Rectal smooth muscle tissue (tissue), 1 donor: Measurements from ENCODE around the gene THSD4.

Experiments
- H3K27ac ChIP-seq: one replicate; pipeline ENCODE4 v1.7.0; 2013; ENCODE audit warnings: low read depth, low read length, inconsistent platforms
- H3K27me3 ChIP-seq: one replicate; pipeline ENCODE4 v1.7.0; 2013; ENCODE audit warnings: low read length; ENCODE audit not compliant: control insufficient read depth, insufficient read depth
- H3K36me3 ChIP-seq: one replicate; pipeline ENCODE4 v1.7.0; 2013; ENCODE audit warnings: low read length; ENCODE audit not compliant: control insufficient read depth, insufficient read depth
- H3K4me1 ChIP-seq: one replicate; pipeline ENCODE4 v1.7.0; 2013; ENCODE audit warnings: low read length; ENCODE audit not compliant: control insufficient read depth, insufficient read depth
- H3K4me3 ChIP-seq: one replicate; pipeline ENCODE4 v1.7.0; 2013; ENCODE audit warnings: low read length
- H3K9ac ChIP-seq: one replicate; pipeline ENCODE4 v1.7.0; 2013; ENCODE audit warnings: low read length

The THSD4 gene

DNA sequence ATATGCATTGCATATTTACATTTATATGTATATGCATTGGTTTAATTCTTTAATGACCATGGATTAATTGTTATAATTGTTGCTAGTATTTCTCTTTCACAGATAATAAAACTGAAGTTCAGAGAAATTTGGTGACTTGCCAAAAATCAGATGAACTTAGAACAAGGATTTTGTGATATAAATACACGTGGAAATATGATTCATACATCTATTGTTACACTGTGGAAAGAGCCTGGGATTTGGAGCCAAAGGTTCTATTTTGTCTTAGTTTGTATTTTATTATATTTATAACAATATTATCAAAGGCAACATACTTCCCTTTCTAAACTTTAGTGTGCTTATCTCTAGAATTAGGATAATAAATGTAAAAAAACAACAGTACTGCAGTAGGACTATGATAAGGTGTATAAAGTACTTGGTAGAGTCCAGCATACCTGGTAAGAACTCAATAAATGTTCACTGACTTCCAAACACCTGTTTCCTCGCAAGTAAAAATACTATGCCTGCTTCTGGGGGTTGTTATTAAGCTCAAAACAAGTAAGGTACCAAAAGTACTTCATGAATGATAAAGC, 342.9 kb downstream of the THSD4 start:
- H3K27ac ChIP-seq, result no peak overlapping the region
- no peaks in the 10 kb centered on the region for H3K36me3 ChIP-seq
- H3K4me1 ChIP-seq, result no peaks in the 10 kb centered on the region
- no peak overlapping the region for H3K9ac ChIP-seq
- H3K27me3 ChIP-seq, result no peaks in the 10 kb centered on the region
- no peak overlapping the region for H3K4me3 ChIP-seq

DNA sequence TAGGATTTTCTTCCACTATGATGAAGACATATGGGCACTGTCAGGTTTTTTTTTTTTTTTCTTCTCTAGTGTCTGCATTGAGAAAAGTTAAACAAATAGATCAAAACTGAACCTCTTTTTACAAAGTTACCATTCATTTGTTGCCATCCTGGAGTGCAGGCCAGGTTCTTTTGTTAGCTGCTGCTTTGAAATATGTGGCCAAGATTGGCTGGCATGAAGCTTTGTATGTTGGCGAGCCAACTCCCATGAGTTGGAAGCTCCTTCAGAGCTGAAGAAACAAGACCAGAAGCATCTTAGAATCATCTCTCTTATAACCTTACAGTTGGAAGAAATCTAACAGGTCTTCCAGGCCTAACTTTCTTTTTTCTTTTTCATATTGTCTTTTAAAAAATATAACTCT, 346.5 kb downstream of the THSD4 start:
- no peak overlapping the region for H3K27ac ChIP-seq
- H3K4me3 ChIP-seq, result no peak overlapping the region
- no peaks in the 10 kb centered on the region for H3K4me1 ChIP-seq
- no peak overlapping the region for H3K9ac ChIP-seq
- H3K27me3 ChIP-seq, result no peaks in the 10 kb centered on the region
- no peaks in the 10 kb centered on the region for H3K36me3 ChIP-seq

DNA sequence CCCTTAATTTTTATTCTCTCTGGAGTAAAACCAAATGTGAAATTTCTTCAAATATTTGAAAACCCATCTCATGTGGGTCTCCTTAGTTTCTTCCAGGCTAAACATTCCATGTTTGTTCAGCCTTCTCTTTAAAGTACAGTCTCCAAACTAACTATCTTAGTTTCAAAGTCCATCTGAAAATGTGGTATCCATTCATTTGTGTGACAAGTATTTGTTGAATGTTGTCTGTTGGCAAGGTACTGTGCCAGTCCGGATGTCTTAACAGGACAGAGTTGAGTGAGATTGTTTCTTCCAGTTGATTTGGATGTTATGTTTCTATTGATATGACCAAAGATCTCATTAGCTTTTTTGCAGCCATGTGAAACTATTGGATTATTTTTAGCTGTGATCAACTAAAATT, 347.4 kb downstream of the THSD4 start:
- Histone ChIP-seq H3K4me3 (no peak overlapping the region), H3K9ac (no peak overlapping the region), H3K27ac (no peak overlapping the region), H3K36me3 (no peaks in the 10 kb centered on the region), H3K4me1 (no peaks in the 10 kb centered on the region), H3K27me3 (no peaks in the 10 kb centered on the region)

DNA sequence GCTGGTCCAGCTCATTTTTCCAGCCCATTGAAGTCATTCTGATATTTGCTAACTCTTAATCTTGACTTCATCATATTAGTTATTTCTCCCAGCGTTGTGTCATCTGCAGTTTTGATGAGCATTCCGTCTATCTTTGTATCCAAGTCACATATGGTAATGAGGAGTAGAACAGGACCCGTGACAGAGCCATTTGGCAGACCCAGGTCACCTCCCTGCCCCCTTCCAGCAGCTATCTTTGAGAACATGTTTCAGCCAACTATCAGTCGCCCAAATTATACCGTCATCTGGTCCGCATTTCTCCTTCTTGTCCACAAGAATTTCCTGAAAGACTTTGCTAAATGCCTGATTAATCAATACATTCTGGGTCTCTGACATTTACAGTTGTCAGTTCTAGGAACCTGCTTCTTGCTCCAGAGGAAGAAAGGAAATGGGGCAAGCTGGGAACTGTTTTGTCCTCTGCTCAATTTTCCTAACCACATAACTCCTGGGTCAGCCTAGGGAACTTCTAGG, 347.9 kb downstream of the THSD4 start:
- no peak overlapping the region for H3K27ac ChIP-seq
- no peaks in the 10 kb centered on the region for H3K4me1 ChIP-seq
- H3K27me3 ChIP-seq, result no peaks in the 10 kb centered on the region
- no peak overlapping the region for H3K4me3 ChIP-seq
- no peak overlapping the region for H3K9ac ChIP-seq
- no peaks in the 10 kb centered on the region for H3K36me3 ChIP-seq

DNA sequence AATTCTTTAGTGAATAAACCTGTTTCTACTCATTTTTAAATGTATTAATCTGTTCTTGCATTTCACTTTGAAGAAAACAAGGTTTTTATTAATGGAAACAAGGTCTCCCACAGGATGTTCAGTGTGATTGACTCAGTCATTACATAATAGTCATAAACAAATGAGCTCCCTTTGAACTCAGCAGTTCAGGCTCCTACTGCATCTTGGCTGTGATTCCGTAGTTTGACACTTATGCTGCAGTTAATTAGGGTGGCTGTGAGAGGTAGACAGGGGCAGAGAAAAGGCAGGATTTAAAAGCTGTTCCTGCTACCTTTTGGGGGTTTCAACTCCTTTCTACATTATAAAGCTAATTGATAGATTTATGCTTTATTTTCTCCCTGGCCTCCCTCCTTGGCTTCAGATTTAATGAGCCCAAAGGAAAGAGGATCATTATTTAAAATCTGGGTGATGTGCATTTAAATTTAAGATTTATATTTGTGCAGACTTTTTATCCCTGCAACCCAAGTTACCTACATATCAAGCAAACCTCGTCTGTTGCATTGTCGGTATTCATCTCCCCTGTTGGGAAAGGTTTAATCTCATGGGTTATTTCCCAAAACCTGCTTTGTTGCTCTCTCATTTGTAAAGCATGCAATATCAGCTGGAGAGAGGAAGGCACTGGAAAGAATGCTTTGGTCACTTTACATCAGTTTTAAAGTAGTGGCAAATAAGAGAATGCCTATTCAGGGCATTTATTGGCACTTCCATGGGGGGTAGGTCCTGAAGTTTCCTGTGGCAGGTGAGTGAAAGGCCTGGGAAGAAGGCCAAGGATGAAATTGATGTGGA, 350.1 kb downstream of the THSD4 start:
- H3K9ac ChIP-seq, result no peak overlapping the region
- H3K27me3 ChIP-seq, result no peaks in the 10 kb centered on the region
- no peaks in the 10 kb centered on the region for H3K36me3 ChIP-seq
- no peak overlapping the region for H3K4me3 ChIP-seq
- no peak overlapping the region for H3K27ac ChIP-seq
- H3K4me1 ChIP-seq, result no peaks in the 10 kb centered on the region

DNA sequence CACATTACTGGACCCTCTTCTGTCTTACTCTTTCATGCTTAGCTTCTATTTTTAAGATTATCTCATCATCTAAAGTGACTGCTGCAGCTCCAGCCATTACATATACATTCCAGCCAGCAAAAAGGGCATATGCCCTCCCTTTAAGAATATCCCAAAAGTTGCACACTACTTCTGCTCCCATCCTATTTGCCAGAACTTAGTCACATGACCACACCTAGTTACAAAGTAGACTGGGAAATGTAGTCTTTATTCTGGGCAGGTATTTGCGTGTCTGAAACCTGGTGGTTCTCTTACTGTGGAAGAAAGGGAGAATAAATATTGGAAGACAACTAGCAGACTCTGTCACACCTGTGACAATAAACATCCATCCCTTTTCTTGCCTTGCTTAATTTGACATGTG, 353.4 kb downstream of the THSD4 start:
- Histone ChIP-seq H3K27ac (no peak overlapping the region), H3K4me1 (no peaks in the 10 kb centered on the region), H3K36me3 (no peaks in the 10 kb centered on the region), H3K4me3 (no peak overlapping the region), H3K27me3 (no peaks in the 10 kb centered on the region), H3K9ac (no peak overlapping the region)

DNA sequence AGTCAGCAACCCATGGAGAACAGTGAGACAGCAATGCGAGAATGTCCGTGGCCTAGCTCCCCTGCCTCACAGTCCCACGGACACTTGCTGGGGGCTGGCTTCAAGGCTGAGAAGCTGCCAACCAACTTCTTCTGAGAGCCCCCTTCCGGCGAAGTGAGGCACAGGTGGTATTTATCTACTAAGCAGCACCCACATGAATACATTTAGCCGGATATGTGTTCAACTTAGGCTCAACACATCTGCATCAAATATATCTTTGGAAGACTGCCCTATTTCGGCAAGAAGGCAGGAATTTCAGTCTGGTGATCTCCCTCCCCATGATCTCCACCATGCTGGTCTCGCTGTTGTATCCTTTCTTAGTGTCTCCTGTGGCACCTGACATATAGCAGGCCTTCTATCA, 354.1 kb downstream of the THSD4 start:
- H3K27me3 ChIP-seq, result no peaks in the 10 kb centered on the region
- H3K4me1 ChIP-seq, result no peaks in the 10 kb centered on the region
- H3K36me3 ChIP-seq, result no peaks in the 10 kb centered on the region
- no peak overlapping the region for H3K27ac ChIP-seq
- no peak overlapping the region for H3K4me3 ChIP-seq
- H3K9ac ChIP-seq, result no peak overlapping the region

DNA sequence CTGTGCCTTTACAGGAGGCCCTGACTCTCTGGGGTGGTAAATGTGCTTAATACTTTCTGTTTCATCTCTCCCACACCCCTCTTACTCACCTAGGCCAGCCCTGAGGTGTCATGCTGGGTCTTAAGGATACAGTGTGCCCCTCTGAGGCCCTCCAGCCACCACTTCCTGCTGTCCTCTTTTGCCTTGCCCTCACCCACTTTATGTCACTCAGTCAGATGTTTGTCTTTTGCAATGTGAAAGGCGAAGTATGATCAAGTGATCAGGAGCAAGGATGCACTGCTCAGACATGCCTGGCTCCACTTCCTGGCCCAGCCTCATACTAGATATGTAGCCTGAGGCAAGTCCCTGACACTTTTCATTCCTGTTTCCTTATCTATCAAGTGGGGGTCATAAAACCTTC, 356.1 kb downstream of the THSD4 start:
- no peaks in the 10 kb centered on the region for H3K36me3 ChIP-seq
- no peak overlapping the region for H3K4me3 ChIP-seq
- H3K4me1 ChIP-seq, result no peaks in the 10 kb centered on the region
- no peak overlapping the region for H3K27ac ChIP-seq
- no peaks in the 10 kb centered on the region for H3K27me3 ChIP-seq
- no peak overlapping the region for H3K9ac ChIP-seq

DNA sequence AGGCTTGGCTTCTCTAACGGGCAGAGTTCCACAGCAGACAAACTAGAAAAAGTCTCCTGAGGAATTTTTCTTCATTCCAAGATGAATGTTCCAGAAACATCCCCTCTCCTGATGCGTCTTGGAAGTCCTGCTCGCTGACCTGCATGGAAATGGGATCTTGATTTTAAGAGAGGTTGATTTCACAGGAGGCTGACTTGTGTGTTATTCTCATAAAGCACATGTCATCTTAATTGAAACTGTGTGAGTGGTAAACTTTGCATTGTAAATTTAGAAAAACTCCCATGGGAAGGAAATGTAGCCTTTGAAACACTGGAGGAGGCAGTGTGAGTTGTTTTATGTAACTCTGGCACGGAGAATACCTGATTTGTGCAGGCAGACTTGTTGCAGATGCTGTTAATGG, 357.3 kb downstream of the THSD4 start:
- Histone ChIP-seq H3K27ac (no peak overlapping the region), H3K9ac (no peak overlapping the region), H3K27me3 (no peaks in the 10 kb centered on the region), H3K36me3 (no peaks in the 10 kb centered on the region), H3K4me1 (no peaks in the 10 kb centered on the region), H3K4me3 (no peak overlapping the region)

DNA sequence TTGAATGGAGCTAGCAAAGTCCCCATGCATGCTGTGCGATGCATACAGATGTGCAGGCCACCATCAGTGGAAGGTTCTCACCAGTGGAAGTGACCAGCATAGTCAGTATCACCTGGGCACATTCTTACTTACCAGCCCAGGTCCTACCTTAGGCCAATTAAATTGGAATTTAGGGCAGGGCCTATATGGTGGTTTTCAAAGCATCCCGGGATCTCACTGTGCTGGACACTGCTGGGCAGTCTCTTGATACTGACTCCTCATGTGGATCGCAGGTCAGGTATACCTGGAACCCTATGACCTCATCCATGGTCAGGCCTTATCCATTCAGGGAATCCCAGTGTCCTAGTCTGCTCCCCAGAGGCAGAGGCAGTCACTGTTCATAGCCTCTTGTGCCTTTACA, 358.5 kb downstream of the THSD4 start:
- no peaks in the 10 kb centered on the region for H3K27me3 ChIP-seq

DNA sequence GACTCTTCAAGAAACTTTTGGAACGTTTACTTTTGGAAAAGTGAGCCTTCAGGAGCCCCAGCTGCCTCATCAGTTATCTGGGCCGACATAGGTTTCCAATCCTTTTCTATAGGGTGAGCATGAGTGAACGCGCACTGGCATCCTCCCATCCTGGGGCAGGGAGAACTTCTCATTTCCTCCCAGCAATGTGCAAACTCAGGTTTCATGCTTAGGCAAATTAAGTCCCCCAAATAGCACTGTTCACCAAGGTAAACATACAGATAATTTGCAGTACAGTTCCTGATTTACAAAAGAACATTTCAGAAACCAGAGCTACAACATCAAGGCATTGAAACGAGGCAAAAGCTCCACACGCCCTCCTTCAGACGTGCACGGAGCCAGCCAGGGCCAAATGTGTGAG, 361.6 kb downstream of the THSD4 start:
- Histone ChIP-seq H3K9ac (no peak overlapping the region), H3K27me3 (no peaks in the 10 kb centered on the region), H3K4me1 (no peaks in the 10 kb centered on the region), H3K27ac (no peak overlapping the region), H3K36me3 (no peaks in the 10 kb centered on the region), H3K4me3 (no peak overlapping the region)

More for the DNA sequence above, 358.5 kb downstream of the THSD4 start:
- no peak overlapping the region for H3K9ac ChIP-seq
- no peak overlapping the region for H3K27ac ChIP-seq
- H3K4me1 ChIP-seq, result no peaks in the 10 kb centered on the region
- H3K4me3 ChIP-seq, result no peak overlapping the region
- no peaks in the 10 kb centered on the region for H3K36me3 ChIP-seq

DNA sequence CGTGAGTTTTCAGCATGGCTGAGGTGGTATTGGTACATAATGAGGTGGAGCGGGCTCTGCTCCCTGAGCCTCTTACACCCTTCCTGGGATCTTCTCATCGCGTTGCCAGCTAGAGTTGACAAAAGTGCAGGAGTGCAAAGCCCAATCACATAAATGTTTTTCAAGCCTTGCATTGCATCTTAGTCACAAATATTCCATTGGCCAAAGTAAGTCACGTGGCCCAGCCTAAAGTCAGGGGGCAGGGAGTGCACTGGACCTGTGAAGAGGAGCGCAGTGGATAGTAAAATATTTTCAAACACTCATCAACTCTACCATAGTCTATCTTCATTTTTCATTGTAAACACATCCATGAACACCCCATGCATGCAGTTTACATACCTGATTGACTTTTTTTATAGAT, 365.3 kb downstream of the THSD4 start:
- H3K4me1 ChIP-seq, result no peaks in the 10 kb centered on the region

DNA sequence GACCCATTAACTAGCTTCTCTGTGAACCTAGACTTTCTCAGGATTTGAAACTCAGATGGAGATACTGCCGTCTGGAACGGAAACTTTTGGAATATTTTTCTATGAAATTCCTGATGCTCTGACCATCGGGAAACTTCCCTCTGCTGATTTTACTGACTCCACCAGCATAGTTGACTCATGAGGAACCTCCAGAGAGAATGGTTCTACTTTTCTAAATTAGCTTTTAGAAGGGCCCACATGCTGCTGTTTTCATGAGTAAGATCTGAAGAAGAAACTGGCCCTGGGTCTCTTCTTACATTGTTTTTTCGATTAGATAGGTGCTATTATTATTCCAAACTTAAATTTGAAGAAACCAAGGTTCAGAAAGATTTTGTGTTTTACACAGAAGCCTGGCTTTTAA, 368.8 kb downstream of the THSD4 start:
- no peaks in the 10 kb centered on the region for H3K27me3 ChIP-seq
- H3K27ac ChIP-seq, result no peak overlapping the region
- H3K4me1 ChIP-seq, result no peaks in the 10 kb centered on the region
- H3K36me3 ChIP-seq, result no peaks in the 10 kb centered on the region
- no peak overlapping the region for H3K9ac ChIP-seq
- H3K4me3 ChIP-seq, result no peak overlapping the region

More for the DNA sequence above, 365.3 kb downstream of the THSD4 start:
- Histone ChIP-seq H3K27ac (no peak overlapping the region), H3K27me3 (no peaks in the 10 kb centered on the region), H3K36me3 (no peaks in the 10 kb centered on the region), H3K9ac (no peak overlapping the region), H3K4me3 (no peak overlapping the region)
